ENCODE measurements around the gene PRDM12. TPM values are rescaled to one million over a fixed set of nuclear protein-coding genes. Genes with fewer than 3 reads are reported as not detected.
A peak's percentile ranks its signal among the peaks of the same experiment; 100 is the strongest.

The PRDM12 gene
- total and polyA plus RNA-seq, 2 donors from 2014 or later = not detected

- no peak for TF ChIP-seq CTCF (IDR thresholded peaks at IDR 0.05; ENCODE audit: borderline replicate concordance, extremely low read depth, insufficient read depth)
- no peak for FAIRE-seq
- H3K4me1 ChIP-seq (ENCODE audit: control insufficient read depth in 2 of 3, insufficient read depth in 2 of 3, low read depth in 1 of 3, low read length in 3 of 3) = peaks cover 0 to 6% (median 3%) of the 10 kb centered on the region in 3 donors
- H3K27me3 ChIP-seq (ENCODE audit: control insufficient read depth, insufficient read depth, low read length) = no peaks in the 10 kb centered on the region
- no peaks in the 10 kb centered on the region for H3K36me3 ChIP-seq (ENCODE audit: control insufficient read depth in 2 of 3, insufficient read depth in 3 of 3, low read length in 3 of 3)
- peak overlapping the region; percentile 50 to 68 (median 58) for H3K9ac ChIP-seq (ENCODE audit: low read length in 3 of 3)
- intact Hi-C loops (cut with DNase I) = loop anchor here (5.0 kb wide), 1 partner anchor 149 kb away; no protein-coding TSS in a partner anchor
- peak overlapping the region; percentile 94 to 97 for H3K27ac ChIP-seq (ENCODE audit: low read depth in 2 of 2, low read length in 2 of 2)
- peak in 4 of 5 donors; percentile 38 to 84 (median 60) for DNase-seq
- H3K4me3 ChIP-seq (ENCODE audit: low read length in 3 of 3) = peak overlapping the region; percentile 48 to 70 (median 65)
- no peaks in the 10 kb centered on the region for H3K9me3 ChIP-seq (ENCODE audit: control insufficient read depth in 2 of 3, insufficient read depth in 1 of 3, low read length in 3 of 3)
Measured at GRCh38 chr9:130713286-130713960, 49.0 kb downstream of the PRDM12 start.

- intact Hi-C loops (cut with DNase I) = loop anchor here (5.0 kb wide), 1 partner anchor 148 kb away; no protein-coding TSS in a partner anchor
- no peak for TF ChIP-seq CTCF (IDR thresholded peaks at IDR 0.05; ENCODE audit: borderline replicate concordance, extremely low read depth, insufficient read depth)
- H3K4me3 ChIP-seq (ENCODE audit: low read length in 3 of 3) = peak overlapping the region; percentile 48 to 70 (median 65)
Measured at GRCh38 chr9:130714586-130715110, 50.3 kb downstream of the PRDM12 start.

GRCh38 chr9:130715270-130715669 lies 50.9 kb downstream of the PRDM12 start:
- H3K4me3 ChIP-seq (ENCODE audit: low read length in 3 of 3) = peak overlapping the region; percentile 48 to 70 (median 65)

More at GRCh38 chr9:130714586-130715110, 50.3 kb downstream of the PRDM12 start:
- Histone ChIP-seq H3K36me3 (ENCODE audit: control insufficient read depth in 2 of 3, insufficient read depth in 3 of 3, low read length in 3 of 3) (no peaks in the 10 kb centered on the region), H3K4me1 (ENCODE audit: control insufficient read depth in 2 of 3, insufficient read depth in 2 of 3, low read depth in 1 of 3, low read length in 3 of 3) (peaks cover 0 to 6% (median 3%) of the 10 kb centered on the region in 3 donors), H3K27ac (ENCODE audit: low read depth in 2 of 2, low read length in 2 of 2) (no peak overlapping the region), H3K27me3 (ENCODE audit: control insufficient read depth, insufficient read depth, low read length) (no peaks in the 10 kb centered on the region), H3K9me3 (ENCODE audit: control insufficient read depth in 2 of 3, insufficient read depth in 1 of 3, low read length in 3 of 3) (no peaks in the 10 kb centered on the region), H3K9ac (ENCODE audit: low read length in 3 of 3) (peak overlapping the region; percentile 29 to 54 (median 43))
- FAIRE-seq (no peak), DNase-seq (no peak)

More at GRCh38 chr9:130715270-130715669, 50.9 kb downstream of the PRDM12 start:
- peak overlapping the region in 2 of 3 donors; percentile 43 to 54 for H3K9ac ChIP-seq (ENCODE audit: low read length in 3 of 3)
- no peak for TF ChIP-seq CTCF (IDR thresholded peaks at IDR 0.05; ENCODE audit: borderline replicate concordance, extremely low read depth, insufficient read depth)
- H3K9me3 ChIP-seq (ENCODE audit: control insufficient read depth in 2 of 3, insufficient read depth in 1 of 3, low read length in 3 of 3) = no peaks in the 10 kb centered on the region
- no peaks in the 10 kb centered on the region for H3K27me3 ChIP-seq (ENCODE audit: control insufficient read depth, insufficient read depth, low read length)
- H3K27ac ChIP-seq (ENCODE audit: low read depth in 2 of 2, low read length in 2 of 2) = no peak overlapping the region
- H3K4me1 ChIP-seq (ENCODE audit: control insufficient read depth in 2 of 3, insufficient read depth in 2 of 3, low read depth in 1 of 3, low read length in 3 of 3) = peaks cover 0 to 6% (median 3%) of the 10 kb centered on the region in 3 donors
- DNase-seq (no peak), FAIRE-seq (no peak)
- no peaks in the 10 kb centered on the region for H3K36me3 ChIP-seq (ENCODE audit: control insufficient read depth in 2 of 3, insufficient read depth in 3 of 3, low read length in 3 of 3)
- intact Hi-C loops (cut with DNase I) = no loop called here
